ENCODE results near the gene NDUFS3.

GRCh38 chr11:47599902-47600301 lies 21.0 kb downstream of the NDUFS3 start:
- TF ChIP-seq CTCF (IDR thresholded peaks at IDR 0.05 in 2 of 3, conservative IDR thresholded peaks at IDR 0.05 in 1 of 3; ENCODE audit: control insufficient read depth in 2 of 3, extremely low read depth in 1 of 3, insufficient read depth in 1 of 3, low read depth in 3 of 3, low read length in 3 of 3), result no peak
- no peak for TF ChIP-seq TARDBP (IDR thresholded peaks at IDR 0.05; ENCODE audit: borderline replicate concordance)
- TF ChIP-seq ATF3 (IDR thresholded peaks at IDR 0.05; ENCODE audit: borderline replicate concordance, extremely low read depth, low read depth, low read length), result no peak
- no peak for TF ChIP-seq RCOR1 (conservative IDR thresholded peaks at IDR 0.05; ENCODE audit: low read depth, low read length)
